ENCODE measurements around the gene BID.
"Not testable (repeated sequence)": the region's sequence is repeated elsewhere in the genome, so short reads cannot be mapped to it uniquely, and the experiment has no call there.

GRCh38 chr22:17698276-17698675 lies 76.0 kb downstream of the BID start:
- TF ChIP-seq CTCF, POLR2A (IDR thresholded peaks at IDR 0.05): not testable (repeated sequence)
